K562 (cell line): ENCODE measurements around the gene SETMAR. TPM values are rescaled to one million over a fixed set of nuclear protein-coding genes. Genes with fewer than 3 reads are reported as not detected.

Experiments
- polyA plus RNA-seq, 8 experiments: library from polyadenylated mRNA; depleted of rRNA in 4 of 8; stranded (reverse) in 5 of 8; unstranded in 3 of 8; fragments of >200 nt; fragmentation: Nextera tagmentation in 2 of 8; fragmentation: Illumina TruSeq in 1 of 8; extraction: Ambion mirVana in 2 of 8; extraction: Trizol in 1 of 8; gene quantifications; 2 replicates each; pipeline versions ENCODE4 v1.2.1 to v1.2.3, GENCODE V29; 2011 to 2014; ENCODE audit warnings: inconsistent platforms in 1 of 8, missing spikeins in 1 of 8
- total RNA-seq, 7 experiments: library from RNA; depleted of rRNA in 6 of 7; stranded (reverse); fragments of >200 nt in 6 of 7; fragmentation: Illumina TruSeq in 2 of 7; extraction: Trizol in 2 of 7; gene quantifications; 2 replicates each; pipeline versions ENCODE4 v1.2.1 to v1.2.3, GENCODE V29; 2011 to 2021; ENCODE audit warnings: low replicate concordance in 1 of 7
- TF ChIP-seq, protein P1 (sequence below), 2 experiments: fragments of 450-650 bp; formaldehyde crosslinking in 1 of 2; IDR thresholded peaks; 2 replicates each; pipeline versions ENCODE4 v1.4.0 to v1.6.1; 2014 to 2020; ENCODE audit warnings: mild to moderate bottlenecking in 2 of 2, borderline replicate concordance in 1 of 2, low read depth in 1 of 2

Gene SETMAR
- total and polyA plus RNA-seq, 9 of the 15 experiments (the other 6 are each of a cell fraction or from before 2014, with no cell fraction given): 5.5 to 25.1 (median 18.2) TPM

DNA sequence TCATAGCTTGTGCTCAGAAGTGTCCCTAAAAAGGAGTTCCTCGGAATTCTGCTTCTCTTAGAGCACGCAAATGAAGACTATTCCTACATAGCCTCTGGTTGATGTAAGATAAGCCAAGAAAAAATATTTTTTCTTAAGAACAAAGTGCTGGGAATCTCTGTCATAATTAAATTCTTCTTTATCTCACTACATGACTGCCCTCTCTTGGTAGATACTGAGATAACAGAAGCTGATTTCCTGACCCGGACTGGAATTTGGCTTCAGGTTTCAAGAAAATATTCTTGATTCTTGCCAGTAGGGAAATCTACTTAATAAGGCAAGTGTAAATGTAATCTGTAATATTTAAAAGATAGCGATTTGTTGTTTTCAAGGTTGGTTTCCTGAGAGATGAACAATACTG lies 31.3 kb upstream of the SETMAR start (continued):
- TF ChIP-seq, protein P1, sequence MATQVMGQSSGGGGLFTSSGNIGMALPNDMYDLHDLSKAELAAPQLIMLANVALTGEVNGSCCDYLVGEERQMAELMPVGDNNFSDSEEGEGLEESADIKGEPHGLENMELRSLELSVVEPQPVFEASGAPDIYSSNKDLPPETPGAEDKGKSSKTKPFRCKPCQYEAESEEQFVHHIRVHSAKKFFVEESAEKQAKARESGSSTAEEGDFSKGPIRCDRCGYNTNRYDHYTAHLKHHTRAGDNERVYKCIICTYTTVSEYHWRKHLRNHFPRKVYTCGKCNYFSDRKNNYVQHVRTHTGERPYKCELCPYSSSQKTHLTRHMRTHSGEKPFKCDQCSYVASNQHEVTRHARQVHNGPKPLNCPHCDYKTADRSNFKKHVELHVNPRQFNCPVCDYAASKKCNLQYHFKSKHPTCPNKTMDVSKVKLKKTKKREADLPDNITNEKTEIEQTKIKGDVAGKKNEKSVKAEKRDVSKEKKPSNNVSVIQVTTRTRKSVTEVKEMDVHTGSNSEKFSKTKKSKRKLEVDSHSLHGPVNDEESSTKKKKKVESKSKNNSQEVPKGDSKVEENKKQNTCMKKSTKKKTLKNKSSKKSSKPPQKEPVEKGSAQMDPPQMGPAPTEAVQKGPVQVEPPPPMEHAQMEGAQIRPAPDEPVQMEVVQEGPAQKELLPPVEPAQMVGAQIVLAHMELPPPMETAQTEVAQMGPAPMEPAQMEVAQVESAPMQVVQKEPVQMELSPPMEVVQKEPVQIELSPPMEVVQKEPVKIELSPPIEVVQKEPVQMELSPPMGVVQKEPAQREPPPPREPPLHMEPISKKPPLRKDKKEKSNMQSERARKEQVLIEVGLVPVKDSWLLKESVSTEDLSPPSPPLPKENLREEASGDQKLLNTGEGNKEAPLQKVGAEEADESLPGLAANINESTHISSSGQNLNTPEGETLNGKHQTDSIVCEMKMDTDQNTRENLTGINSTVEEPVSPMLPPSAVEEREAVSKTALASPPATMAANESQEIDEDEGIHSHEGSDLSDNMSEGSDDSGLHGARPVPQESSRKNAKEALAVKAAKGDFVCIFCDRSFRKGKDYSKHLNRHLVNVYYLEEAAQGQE (IDR thresholded peaks at IDR 0.05; ENCODE audit: borderline replicate concordance): peak; percentile 67; the same call in 1 of the 2 replicates
- TF ChIP-seq, protein P1 (CRISPR knock-in tag; IDR thresholded peaks at IDR 0.05; ENCODE audit: low read depth): no peak
